Small intestine (tissue), 7 donors: ENCODE measurements around the gene DUSP10. TPM values are rescaled to one million over a fixed set of nuclear protein-coding genes. Genes with fewer than 3 reads are reported as not detected.
A peak's percentile ranks its signal among the peaks of the same experiment; 100 is the strongest.

Experiments
- DNase-seq, 2 donors: peaks; one replicate each; pipeline versions ENCODE4 v3.0.0 to v3.0.0-alpha.2; 2013
- FAIRE-seq: peaks from 2 replicates; lab custom pipeline; 2012; peaks lifted over from hg19 to GRCh38; lab: Jason Lieb, UNC
- H3K27ac ChIP-seq, 3 donors: one replicate each; pipeline ENCODE4 v1.5.1; 2013; ENCODE audit warnings: low read length in 2 of 3, mild to moderate bottlenecking in 2 of 3, control low read depth in 1 of 3, inconsistent platforms in 1 of 3, low read depth in 1 of 3, moderate library complexity in 1 of 3
- H3K27me3 ChIP-seq, 3 donors: one replicate each; pipeline ENCODE4 v1.6.1; 2013; ENCODE audit warnings: low read length in 3 of 3, inconsistent platforms in 1 of 3; ENCODE audit not compliant: control insufficient read depth in 3 of 3, insufficient read depth in 3 of 3
- H3K36me3 ChIP-seq, 3 donors: one replicate each; pipeline ENCODE4 v1.6.1; 2013; ENCODE audit warnings: low read length in 3 of 3, inconsistent platforms in 1 of 3, low read depth in 1 of 3, mild to moderate bottlenecking in 1 of 3, moderate library complexity in 1 of 3; ENCODE audit not compliant: control insufficient read depth in 3 of 3, insufficient read depth in 2 of 3
- H3K4me1 ChIP-seq, 3 donors: one replicate each; pipeline ENCODE4 v1.6.1; 2013; ENCODE audit warnings: low read length in 2 of 3, inconsistent platforms in 1 of 3, low read depth in 1 of 3, mild to moderate bottlenecking in 1 of 3, moderate library complexity in 1 of 3; ENCODE audit not compliant: control insufficient read depth in 3 of 3, insufficient read depth in 2 of 3
- H3K4me3 ChIP-seq, 3 donors: one replicate each; pipeline ENCODE4 v1.5.1; 2013; ENCODE audit warnings: low read length in 3 of 3, control low read depth in 1 of 3, inconsistent platforms in 1 of 3, low read depth in 1 of 3, mild to moderate bottlenecking in 1 of 3, moderate library complexity in 1 of 3
- H3K9me3 ChIP-seq, 2 donors: one replicate each; pipeline ENCODE4 v1.6.1; 2013; ENCODE audit warnings: low read depth in 1 of 2, low read length in 1 of 2; ENCODE audit not compliant: control insufficient read depth in 2 of 2, insufficient read depth in 1 of 2
- WGBS, 3 donors: extraction: QIAGEN DNeasy Blood & Tissue Kit; methylation state at CpG; one replicate each; pipeline ENCODE4 v1.1.7; 2013; 5-methylcytosine and 5-hydroxymethylcytosine counted together
- polyA plus RNA-seq, 4 donors: library from polyadenylated mRNA; stranded (reverse) in 3 of 4; unstranded in 1 of 4; fragments of 200-250 nt in 3 of 4; fragments of 120-200 nt in 1 of 4; gene quantifications; one replicate each; pipeline versions ENCODE4 v1.2.1 to v1.2.3, GENCODE V29; 2013
- donor health status: healthy with polysubstance abuse.
- donor health status: control.
- donor health status: control.
- donor health status: Bipolar disorder and iron deficiency.
- donor health status: healthy.

The DUSP10 gene
- polyA plus RNA-seq, 4 donors: 1.1 to 4.4 (median 2.1) TPM

DNA sequence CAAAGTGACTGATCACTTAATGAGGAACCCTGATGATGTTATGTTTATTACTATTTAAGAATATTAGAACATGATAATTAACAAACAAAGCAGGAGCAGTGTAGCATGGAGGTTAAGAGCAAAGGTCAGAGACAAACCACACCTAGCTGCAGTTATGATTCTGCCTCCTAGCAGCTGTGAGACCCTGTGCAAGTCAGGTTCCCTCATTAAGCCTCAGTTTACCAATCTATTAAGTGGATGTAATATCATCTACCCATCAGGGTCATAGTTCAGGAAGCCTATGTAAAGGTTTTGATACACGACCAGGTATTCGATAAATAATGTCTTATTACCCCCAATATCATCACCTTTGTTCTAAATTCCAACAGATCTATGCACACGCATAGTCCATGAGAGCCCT lies 32.0 kb downstream of the DUSP10 start:
- WGBS, 3 donors: 27 to 78% (median 40%) methylated on average over 3 of the region's 3 CpGs
- peak overlapping the region in 1 of 3 donors; percentile 52 for H3K27ac ChIP-seq
- H3K4me3 ChIP-seq: no peak overlapping the region
- H3K4me1 ChIP-seq: peaks cover 2 to 14% (median 10%) of the 10 kb centered on the region in 3 donors
- DNase-seq (peak in 1 of 2 donors; percentile 43), FAIRE-seq (no peak)
- no peaks in the 10 kb centered on the region for H3K27me3 ChIP-seq
- peaks cover 0 to 5% (median 0%) of the 10 kb centered on the region in 3 donors for H3K36me3 ChIP-seq
- peaks cover 0 to 2% of the 10 kb centered on the region in 2 donors for H3K9me3 ChIP-seq

DNA sequence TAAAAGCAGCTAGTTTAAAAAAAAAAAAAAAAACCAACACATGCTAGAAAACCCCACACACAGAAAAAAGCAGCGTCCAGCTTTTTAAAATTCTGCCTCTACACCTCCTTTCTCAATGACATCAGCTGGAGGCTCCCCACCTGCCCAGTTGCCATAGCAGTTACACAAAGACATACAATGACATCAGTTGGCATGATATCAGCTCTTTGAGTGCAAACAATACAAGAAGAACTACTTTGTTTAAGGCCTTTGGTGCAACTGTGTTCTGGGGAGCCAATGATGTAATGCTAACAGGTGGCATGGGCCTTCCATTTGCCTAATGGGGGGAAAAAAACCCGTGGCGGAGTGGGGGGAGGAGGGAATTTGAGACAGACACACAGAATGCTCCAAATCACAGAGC lies 32.9 kb downstream of the DUSP10 start:
- peak; percentile 62 to 75 for DNase-seq

DNA sequence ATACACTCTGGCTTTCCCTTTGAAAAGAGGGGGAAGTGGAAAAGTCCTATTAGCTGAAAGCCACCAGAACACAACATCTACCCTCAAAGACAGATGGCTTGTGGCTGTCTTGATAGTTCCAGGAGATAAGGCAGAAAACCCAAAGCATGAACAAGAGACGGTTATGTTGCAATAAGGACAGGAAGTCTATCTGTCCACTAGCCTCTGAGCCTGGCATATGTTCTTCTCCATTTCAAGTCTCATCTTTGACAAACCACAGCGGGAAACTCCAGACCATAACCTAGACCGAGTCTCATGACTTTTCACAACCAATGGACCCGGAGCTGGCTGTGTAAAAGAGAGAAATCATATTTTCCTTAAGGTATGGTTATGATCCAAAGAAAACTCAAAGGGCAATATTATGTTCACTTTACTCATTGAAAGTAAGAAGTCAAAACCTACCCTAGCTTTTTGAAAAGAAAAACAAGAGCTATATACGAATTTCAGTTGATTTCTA lies 33.8 kb downstream of the DUSP10 start:
- no peaks in the 10 kb centered on the region for H3K27me3 ChIP-seq
- H3K9me3 ChIP-seq: peaks cover 0 to 2% of the 10 kb centered on the region in 2 donors
- WGBS, 3 donors: 48 to 58% (median 56%) methylated on average over 5 of the region's 5 CpGs
- DNase-seq: peak; percentile 27 to 37
- peaks cover 2 to 14% (median 10%) of the 10 kb centered on the region in 3 donors for H3K4me1 ChIP-seq
- FAIRE-seq: no peak
- H3K27ac ChIP-seq: peak overlapping the region in 1 of 3 donors; percentile 52
- H3K4me3 ChIP-seq: no peak overlapping the region
- peaks cover 0 to 5% (median 0%) of the 10 kb centered on the region in 3 donors for H3K36me3 ChIP-seq

More for the DNA sequence above, 32.9 kb downstream of the DUSP10 start:
- FAIRE-seq: no peak
- H3K4me3 ChIP-seq: no peak overlapping the region
- peak overlapping the region in 2 of 3 donors; percentile 3 to 52 for H3K27ac ChIP-seq
- no peaks in the 10 kb centered on the region for H3K27me3 ChIP-seq
- peaks cover 2 to 14% (median 10%) of the 10 kb centered on the region in 3 donors for H3K4me1 ChIP-seq
- H3K36me3 ChIP-seq: peaks cover 0 to 5% (median 0%) of the 10 kb centered on the region in 3 donors
- WGBS, 3 donors: 22 to 32% (median 23%) methylated on average over 3 of the region's 3 CpGs
- peaks cover 0 to 2% of the 10 kb centered on the region in 2 donors for H3K9me3 ChIP-seq

DNA sequence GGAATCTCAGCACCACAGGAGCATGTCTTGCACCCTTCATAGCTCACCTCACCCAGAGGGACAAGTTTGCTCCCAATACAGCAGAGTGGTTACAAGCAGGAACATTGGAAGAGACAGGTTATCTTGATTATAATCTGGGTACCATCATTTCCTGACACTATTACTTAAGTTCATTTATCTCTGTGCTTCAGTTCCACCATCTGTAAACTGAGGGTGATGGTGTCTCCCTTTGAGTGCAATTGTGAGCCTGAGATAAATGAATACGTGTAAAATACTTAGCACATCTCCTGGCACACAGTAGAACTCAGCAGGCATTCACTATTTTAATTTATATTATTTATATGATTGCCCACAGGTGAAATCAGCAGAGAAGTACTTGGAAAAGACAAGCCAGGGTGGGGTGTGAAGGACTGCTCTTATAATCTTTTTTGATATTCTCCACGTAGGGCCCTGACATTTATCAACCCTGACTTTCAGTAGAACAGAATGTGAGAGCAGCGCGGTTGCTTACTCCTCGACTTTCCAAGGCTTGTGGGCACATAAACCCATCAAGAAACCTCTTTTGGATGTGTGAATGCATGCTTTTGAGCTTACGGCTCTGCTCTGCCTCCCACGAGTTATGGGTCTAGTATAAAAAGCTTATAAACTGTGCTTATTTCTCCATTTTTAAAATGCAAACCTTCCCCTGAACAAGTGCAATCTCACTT lies 34.9 kb downstream of the DUSP10 start:
- no peaks in the 10 kb centered on the region for H3K27me3 ChIP-seq
- WGBS, 3 donors: 78 to 89% (median 87%) methylated on average over 7 of the region's 7 CpGs
- peaks cover 2 to 10% (median 10%) of the 10 kb centered on the region in 3 donors for H3K4me1 ChIP-seq
- FAIRE-seq (no peak), DNase-seq (no peak)
- no peak overlapping the region for H3K27ac ChIP-seq
- no peak overlapping the region for H3K4me3 ChIP-seq
- H3K36me3 ChIP-seq: peaks cover 0 to 8% (median 0%) of the 10 kb centered on the region in 3 donors
- peaks cover 0 to 2% of the 10 kb centered on the region in 2 donors for H3K9me3 ChIP-seq

DNA sequence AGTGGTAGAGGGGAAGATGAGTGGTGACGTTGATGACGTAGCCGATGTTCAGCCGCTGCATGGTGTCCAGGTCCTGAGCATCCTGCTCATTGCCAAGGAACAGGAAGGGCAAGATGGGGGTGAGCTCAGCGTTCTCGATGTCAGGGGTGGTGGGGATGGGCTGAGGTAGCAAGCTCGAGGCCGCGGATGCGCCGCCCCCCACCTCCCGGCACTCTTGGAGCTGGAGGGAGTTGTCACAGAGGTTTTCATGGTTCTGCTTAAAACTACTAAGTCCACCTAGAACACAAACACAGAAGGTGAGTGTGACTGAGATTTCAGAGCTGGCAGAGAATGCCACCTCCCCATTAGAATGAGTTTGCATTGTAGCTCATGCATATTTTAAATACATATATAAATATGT lies 35.7 kb downstream of the DUSP10 start:
- WGBS, 3 donors: 95 to 99% (median 97%) methylated on average over 12 of the region's 12 CpGs
- FAIRE-seq (no peak), DNase-seq (no peak)
- Histone ChIP-seq H3K27ac (no peak overlapping the region), H3K4me3 (no peak overlapping the region), H3K9me3 (peaks cover 0 to 2% of the 10 kb centered on the region in 2 donors), H3K27me3 (no peaks in the 10 kb centered on the region), H3K36me3 (peaks cover 0 to 8% (median 0%) of the 10 kb centered on the region in 3 donors), H3K4me1 (peaks cover 2 to 10% (median 9%) of the 10 kb centered on the region in 3 donors)

DNA sequence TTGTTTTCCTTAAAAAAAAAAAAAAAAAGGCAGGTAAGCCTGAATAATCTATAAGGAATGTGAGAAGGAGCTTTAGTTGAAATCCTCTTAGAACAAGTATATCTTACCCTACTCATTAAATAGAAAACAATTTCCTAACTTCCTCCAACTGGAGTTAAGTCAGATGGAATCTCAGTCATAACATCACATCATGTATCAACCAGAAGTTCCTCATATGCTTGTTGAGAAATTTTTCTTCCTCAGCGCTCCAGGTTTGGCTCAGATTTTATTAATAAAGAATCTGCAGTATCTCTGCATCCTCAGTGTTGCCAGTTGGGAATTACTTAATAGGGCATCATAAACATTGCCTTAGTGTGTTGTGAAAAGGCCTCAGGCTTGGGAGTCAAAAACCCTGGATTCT lies 37.6 kb downstream of the DUSP10 start:
- Histone ChIP-seq H3K27me3 (no peaks in the 10 kb centered on the region), H3K27ac (no peak overlapping the region), H3K9me3 (peaks cover 0 to 2% of the 10 kb centered on the region in 2 donors), H3K36me3 (peaks cover 0 to 8% (median 0%) of the 10 kb centered on the region in 3 donors), H3K4me1 (peaks cover 0 to 3% (median 3%) of the 10 kb centered on the region in 3 donors), H3K4me3 (no peak overlapping the region)
- DNase-seq (no peak), FAIRE-seq (no peak)
- WGBS, 3 donors: 61 to 91% (median 91%) methylated on average over 1 of the region's 1 CpG

DNA sequence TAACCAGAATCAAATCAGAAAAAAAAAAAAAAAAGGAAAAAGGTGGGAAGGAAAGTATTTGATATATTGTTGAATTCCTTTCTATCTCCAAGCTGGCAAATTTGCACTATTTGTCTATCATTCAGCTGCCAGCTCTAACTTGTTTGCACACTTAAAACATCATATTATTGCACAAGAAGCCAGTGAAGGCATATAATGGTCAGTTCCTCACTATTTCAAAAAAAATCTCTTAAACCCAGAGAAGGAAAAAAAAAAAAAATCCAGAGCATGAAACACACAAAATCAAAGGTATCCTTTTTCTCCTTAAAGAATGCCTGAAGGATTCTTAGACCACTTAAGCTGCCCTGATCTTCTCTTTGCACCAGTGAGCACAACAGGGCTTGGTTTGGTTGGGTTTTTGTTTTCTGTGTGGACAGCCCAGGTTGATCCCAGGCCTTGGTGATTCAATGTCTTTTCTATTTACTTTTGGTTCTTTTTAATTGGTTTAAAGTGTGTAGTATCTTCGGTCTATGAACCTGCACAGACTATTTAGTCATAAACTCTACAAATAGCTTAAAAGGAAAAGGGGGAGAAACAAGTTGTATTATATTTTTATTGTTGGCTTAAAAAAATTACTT lies 40.2 kb downstream of the DUSP10 start:
- 76 to 81% (median 77%) methylated on average over 1 of the region's 1 CpG for WGBS, 3 donors
- Histone ChIP-seq H3K4me1 (no peaks in the 10 kb centered on the region), H3K4me3 (no peak overlapping the region), H3K27ac (no peak overlapping the region), H3K9me3 (peaks cover 0 to 2% of the 10 kb centered on the region in 2 donors), H3K36me3 (peaks cover 0 to 8% (median 0%) of the 10 kb centered on the region in 3 donors), H3K27me3 (no peaks in the 10 kb centered on the region)
- FAIRE-seq: no peak
- DNase-seq: no peak

DNA sequence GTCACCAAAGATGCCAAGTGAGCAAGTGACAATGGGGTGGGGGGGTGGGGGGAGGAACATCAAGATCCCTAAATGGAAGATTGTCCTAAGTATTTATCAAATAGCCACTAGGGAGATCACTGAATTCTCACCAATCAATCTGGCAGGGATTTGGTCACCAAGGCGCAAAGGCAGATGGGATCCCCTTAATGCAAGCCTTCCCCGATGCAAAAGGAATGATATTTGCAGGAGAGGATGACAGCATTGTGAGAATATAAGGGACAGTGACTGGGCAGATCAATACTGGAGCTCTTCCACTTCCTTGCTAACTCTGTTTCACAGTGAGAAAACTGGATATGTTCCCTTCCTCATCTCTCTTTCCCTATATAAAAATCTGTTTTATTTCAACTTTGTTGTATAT lies 40.9 kb downstream of the DUSP10 start:
- no peaks in the 10 kb centered on the region for H3K9me3 ChIP-seq
- H3K36me3 ChIP-seq: peaks cover 0 to 6% (median 0%) of the 10 kb centered on the region in 3 donors
- DNase-seq (no peak), FAIRE-seq (no peak)
- H3K4me3 ChIP-seq: no peak overlapping the region
- no peaks in the 10 kb centered on the region for H3K4me1 ChIP-seq
- 72 to 89% (median 76%) methylated on average over 2 of the region's 2 CpGs for WGBS, 3 donors
- no peaks in the 10 kb centered on the region for H3K27me3 ChIP-seq
- no peak overlapping the region for H3K27ac ChIP-seq
